EL (cell line): ENCODE data around the gene GSK3A.
A peak's percentile ranks its signal among the peaks of the same experiment; 100 is the strongest.

Source experiments
- DNase-seq: peaks from one replicate; pipeline ENCODE4 v3.0.0-alpha.2; 2016

The GSK3A gene

GRCh38 chr19:42247640-42248199 lies 5.3 kb upstream of the GSK3A start:
- DNase-seq, result no peak

- peak; percentile 33 for DNase-seq
Measured at GRCh38 chr19:42246922-42247639, 4.7 kb upstream of the GSK3A start.

- peak; percentile 80 for DNase-seq
Measured at GRCh38 chr19:42246143-42246921, 3.9 kb upstream of the GSK3A start.

- no peak for DNase-seq
Measured at GRCh38 chr19:42245231-42245630, 2.8 kb upstream of the GSK3A start.

GRCh38 chr19:42244347-42245220 lies 2.2 kb upstream of the GSK3A start:
- DNase-seq, result peak; percentile 96

- no peak for DNase-seq
Measured at GRCh38 chr19:42242069-42242511, 312 bp downstream of the GSK3A start.

- no peak for DNase-seq
Measured at GRCh38 chr19:42241279-42241678, 1.1 kb downstream of the GSK3A start.

GRCh38 chr19:42239544-42240220 lies 2.7 kb downstream of the GSK3A start:
- DNase-seq, result no peak

- no peak for DNase-seq
Measured at GRCh38 chr19:42235181-42235580, 7.2 kb downstream of the GSK3A start.

GRCh38 chr19:42234364-42234763 lies 8.0 kb downstream of the GSK3A start:
- no peak for DNase-seq

GRCh38 chr19:42233678-42234292 lies 8.6 kb downstream of the GSK3A start:
- DNase-seq, result no peak

- DNase-seq, result no peak
Measured at GRCh38 chr19:42233106-42233505, 9.3 kb downstream of the GSK3A start.

- DNase-seq, result no peak
Measured at GRCh38 chr19:42232435-42232834, 10.0 kb downstream of the GSK3A start.

- DNase-seq, result no peak
Measured at GRCh38 chr19:42230571-42230970, 11.8 kb downstream of the GSK3A start.

GRCh38 chr19:42229855-42230351 lies 12.5 kb downstream of the GSK3A start:
- DNase-seq, result no peak

GRCh38 chr19:42229301-42229854 lies 13.0 kb downstream of the GSK3A start:
- no peak for DNase-seq

GRCh38 chr19:42228641-42229040 lies 13.8 kb downstream of the GSK3A start:
- DNase-seq, result no peak

GRCh38 chr19:42226886-42227285 lies 15.5 kb downstream of the GSK3A start:
- peak; percentile 62 for DNase-seq

GRCh38 chr19:42225718-42226292 lies 16.6 kb downstream of the GSK3A start:
- no peak for DNase-seq

- DNase-seq, result no peak
Measured at GRCh38 chr19:42224940-42225717, 17.3 kb downstream of the GSK3A start.
